Stimulated activated CD4-positive, alpha-beta T cell treated with anti-CD3 and anti-CD28 coated beads, Interleukin-2, amount 100 ng/mL, for 48 hours (primary cell): ENCODE data around the gene FEZ2.

ENCODE experiments used
- DNase-seq, 2 donors: peaks; one replicate each; pipeline ENCODE4 v3.0.0-alpha.2; 2020

The FEZ2 gene

DNA sequence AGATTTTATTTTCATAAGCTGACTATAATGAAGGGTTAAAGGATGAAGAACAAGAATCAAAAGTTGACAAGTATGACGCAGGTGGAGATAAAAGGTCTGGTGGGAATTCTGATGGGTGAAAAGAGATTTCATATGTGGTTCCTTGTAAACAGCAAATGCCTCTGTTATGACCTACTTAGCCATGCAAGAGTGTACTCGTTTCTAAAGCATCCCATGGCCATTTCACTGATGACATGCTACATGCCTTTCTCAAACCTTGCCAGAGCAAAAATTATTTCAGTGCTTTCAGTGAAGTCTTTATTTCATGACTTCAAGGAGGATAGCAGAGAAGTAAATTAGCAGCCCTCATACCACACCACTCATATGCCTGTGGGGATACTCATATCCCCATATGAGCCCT lies 71.7 kb downstream of the FEZ2 start:
- DNase-seq, result no peak

- DNase-seq, result no peak
These were observed 72.7 kb downstream of the FEZ2 start for GRCh38 chr2:36525245-36525644.

DNA sequence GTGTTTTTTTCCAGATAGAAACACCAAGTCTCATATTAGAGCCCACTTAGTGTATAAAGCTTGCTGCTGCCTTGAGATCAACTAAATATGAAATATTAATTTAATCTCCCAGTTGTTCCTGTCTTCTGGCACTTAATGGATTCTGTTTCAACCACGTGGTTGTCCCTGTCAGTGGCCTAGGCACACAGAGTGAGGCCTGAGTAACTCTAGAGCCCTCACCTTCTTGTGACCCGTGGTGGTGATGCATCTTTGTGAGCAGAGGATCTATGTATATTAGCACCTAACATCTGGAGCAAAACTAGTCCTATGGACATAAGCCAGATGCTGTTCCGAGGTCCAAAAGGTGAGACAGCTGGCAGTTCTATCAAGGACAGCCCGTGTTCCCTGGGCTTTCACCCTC lies 74.8 kb downstream of the FEZ2 start:
- no peak for DNase-seq

DNA sequence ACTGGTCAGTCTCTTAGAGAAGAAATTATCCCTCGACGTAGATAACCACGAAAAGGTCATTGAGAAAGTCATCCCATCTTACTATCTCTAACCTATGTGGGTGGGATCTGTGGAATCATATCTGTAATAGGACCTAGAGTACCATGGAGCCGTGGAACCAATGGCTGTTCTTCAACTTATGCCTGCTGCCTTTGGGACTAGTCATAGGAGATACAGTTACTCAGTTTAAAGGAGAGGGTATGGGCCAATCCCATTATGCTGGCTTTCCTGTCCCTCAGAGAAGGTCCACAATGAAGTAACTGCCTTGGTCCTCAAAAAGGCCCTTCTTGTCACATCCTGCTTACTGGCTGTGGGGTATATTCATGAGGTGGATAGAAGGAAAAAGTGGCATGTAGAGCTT lies 77.5 kb downstream of the FEZ2 start:
- DNase-seq, result no peak

DNA sequence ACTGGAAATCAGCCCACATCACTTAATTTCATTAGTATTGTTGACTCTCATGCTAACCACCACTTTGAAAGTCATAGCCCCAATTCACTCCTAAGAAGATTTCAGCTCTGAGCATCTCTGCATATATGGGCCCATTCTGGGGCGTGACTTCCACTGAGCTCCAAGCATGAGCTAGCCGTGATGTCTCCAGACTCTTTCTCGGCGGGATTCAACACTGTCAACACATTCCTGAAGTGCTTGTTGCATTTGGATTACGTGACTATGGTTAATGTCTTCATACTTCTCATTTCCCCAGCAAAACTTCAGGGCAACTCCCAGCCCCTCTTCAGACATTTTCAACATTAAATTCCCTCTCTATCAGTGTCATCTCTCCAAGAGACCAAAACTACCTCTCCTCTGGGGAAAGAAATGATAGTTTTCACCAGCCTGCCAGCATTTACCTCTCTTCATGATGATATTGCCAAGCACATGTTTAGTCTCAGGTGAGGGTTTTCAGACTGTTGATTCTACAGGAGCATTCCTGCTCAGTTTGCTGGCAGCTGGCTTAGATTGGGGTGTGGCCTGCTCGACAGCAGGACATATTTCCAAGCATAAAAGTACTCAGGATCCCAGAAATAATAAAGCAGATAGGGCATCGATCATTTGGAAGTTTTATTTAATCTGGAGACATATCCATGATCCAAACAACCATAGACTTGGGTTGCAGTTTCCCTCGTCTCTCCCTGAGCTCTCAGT lies 81.7 kb downstream of the FEZ2 start:
- no peak for DNase-seq

DNA sequence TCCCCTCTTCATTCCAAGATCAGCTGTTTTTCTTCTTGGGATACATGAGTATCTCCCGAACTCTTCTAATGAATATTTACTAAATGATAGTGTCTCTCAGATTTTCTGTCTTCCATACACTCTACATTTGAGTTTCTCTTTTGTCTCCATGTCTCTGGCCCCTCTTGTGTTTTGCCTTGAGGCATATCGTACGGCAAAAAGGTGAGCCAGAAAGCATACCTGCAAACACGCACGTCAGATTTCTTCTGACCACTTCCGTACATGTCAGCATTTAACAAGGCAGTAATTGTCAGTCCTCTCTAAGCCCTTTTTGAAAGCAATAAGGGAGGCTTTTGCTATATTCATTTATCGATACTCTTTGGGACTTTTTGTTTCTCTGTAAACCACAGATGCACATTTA lies 82.4 kb downstream of the FEZ2 start:
- no peak for DNase-seq

DNA sequence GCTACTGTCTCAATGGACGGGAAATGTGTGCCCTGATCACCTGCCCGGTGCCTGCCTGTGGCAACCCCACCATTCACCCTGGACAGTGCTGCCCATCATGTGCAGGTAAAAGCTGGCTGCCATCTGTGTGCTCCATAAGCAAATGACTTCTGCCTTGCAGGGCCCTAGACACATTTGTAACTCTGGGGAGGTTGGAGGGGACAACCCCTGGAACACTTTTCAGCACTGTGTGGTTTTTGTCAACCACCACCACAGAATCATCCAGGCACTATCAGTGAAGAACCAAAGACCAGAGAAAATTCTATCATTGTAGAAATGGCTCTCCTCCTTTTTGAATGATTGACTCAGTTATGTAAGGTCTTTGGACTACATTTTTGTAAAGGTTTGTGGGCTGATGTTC lies 84.3 kb downstream of the FEZ2 start:
- no peak for DNase-seq

GRCh38 chr2:36512705-36513104 lies 85.3 kb downstream of the FEZ2 start:
- no peak for DNase-seq

DNA sequence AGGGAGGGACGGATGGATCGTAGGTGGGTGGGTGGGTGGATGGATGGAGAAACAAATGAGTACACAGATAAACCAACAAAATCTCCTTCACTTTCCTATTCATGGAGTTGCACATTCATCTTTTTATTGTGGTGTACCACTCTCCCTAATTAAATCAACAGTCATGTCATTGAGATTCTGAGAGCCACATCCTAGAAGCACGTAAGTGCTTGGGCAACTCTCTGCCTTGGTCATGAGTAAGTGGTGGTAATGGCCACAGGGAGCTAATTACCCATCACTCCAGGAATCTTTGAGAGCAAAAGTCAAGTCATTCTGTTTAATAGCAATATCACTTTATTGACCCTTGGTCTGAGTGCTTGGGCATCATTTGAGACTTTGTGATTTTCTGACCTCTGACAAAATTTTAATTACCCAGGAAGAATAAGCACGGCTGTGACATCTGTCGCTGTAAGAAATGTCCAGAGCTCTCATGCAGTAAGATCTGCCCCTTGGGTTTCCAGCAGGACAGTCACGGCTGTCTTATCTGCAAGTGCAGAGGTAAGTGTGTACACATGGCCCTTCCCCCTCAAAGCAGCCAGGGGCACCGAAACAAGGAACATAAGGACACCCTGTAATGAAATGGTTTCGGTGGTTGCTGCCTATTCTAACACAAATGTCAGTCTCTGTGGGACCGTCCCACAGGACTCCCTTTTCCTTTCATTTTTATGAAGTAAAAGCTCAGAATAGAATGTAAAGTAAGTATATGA lies 85.9 kb downstream of the FEZ2 start:
- DNase-seq, result no peak

GRCh38 chr2:36509075-36509474 lies 88.9 kb downstream of the FEZ2 start:
- no peak for DNase-seq

DNA sequence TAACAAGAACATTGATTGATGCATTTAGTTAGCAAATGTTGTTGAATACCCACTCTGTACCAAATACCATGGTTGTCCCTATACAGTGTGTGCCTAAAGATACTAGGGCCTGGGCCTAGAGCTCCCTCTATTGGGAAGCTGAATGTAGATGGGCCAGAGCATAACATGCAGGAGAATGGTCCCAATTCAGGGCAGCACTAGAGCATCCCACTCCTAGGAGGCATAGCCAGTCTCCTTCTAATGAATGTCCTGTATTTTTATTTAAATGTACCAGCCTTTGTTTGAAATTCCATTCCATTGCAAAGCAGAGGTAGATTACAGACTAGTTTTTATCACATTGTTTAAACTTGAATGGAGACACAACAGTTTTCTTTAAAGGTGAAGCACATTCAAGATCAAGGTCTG lies 90.6 kb downstream of the FEZ2 start:
- DNase-seq, result peak; percentile 5 to 10
